C4-2B (cell line): ENCODE results near the gene LTC4S.
A peak's percentile ranks its signal among the peaks of the same experiment; 100 is the strongest.

Experiments used
- H3K27ac ChIP-seq: fragments of 450-650 bp; 2 replicates; pipeline ENCODE4 v1.5.1; 2017
- ZFX ChIP-seq: fragments of 450-650 bp; IDR thresholded peaks from 2 replicates; pipeline ENCODE4 v1.6.1; 2017
- TF ChIP-seq, protein P1 (sequence below): fragments of 450-650 bp; conservative IDR thresholded peaks from 2 replicates; pipeline ENCODE4 v1.5.1; 2017; ENCODE audit warnings: mild to moderate bottlenecking

Gene LTC4S

DNA sequence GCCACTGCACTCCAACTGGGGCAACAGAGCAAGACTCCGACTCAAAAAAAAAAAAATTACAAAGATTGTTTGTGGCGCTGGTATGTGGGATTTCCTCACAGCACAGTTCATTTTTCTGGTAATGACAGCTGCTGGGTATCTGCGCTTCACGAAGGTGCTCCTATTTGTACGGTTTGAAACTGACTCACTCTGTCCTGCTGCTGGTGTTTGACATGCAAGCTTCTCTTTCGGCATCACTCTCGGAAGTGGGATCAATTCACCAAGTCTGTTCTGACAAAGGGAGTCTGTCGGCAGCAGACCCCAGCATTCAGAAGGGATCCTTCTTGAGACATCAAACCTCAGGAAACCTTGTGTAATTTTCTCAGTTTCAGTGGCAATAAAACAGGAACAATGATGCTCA is 34.8 kb upstream of the LTC4S start:
- H3K27ac ChIP-seq: no peak overlapping the region
- TF ChIP-seq, protein P1, sequence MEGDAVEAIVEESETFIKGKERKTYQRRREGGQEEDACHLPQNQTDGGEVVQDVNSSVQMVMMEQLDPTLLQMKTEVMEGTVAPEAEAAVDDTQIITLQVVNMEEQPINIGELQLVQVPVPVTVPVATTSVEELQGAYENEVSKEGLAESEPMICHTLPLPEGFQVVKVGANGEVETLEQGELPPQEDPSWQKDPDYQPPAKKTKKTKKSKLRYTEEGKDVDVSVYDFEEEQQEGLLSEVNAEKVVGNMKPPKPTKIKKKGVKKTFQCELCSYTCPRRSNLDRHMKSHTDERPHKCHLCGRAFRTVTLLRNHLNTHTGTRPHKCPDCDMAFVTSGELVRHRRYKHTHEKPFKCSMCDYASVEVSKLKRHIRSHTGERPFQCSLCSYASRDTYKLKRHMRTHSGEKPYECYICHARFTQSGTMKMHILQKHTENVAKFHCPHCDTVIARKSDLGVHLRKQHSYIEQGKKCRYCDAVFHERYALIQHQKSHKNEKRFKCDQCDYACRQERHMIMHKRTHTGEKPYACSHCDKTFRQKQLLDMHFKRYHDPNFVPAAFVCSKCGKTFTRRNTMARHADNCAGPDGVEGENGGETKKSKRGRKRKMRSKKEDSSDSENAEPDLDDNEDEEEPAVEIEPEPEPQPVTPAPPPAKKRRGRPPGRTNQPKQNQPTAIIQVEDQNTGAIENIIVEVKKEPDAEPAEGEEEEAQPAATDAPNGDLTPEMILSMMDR: no peak
- no peak for TF ChIP-seq ZFX

GRCh38 chr5:179759581-179760551 is 33.9 kb upstream of the LTC4S start:
- TF ChIP-seq, protein P1: no peak
- no peak for TF ChIP-seq ZFX
- no peak overlapping the region for H3K27ac ChIP-seq

DNA sequence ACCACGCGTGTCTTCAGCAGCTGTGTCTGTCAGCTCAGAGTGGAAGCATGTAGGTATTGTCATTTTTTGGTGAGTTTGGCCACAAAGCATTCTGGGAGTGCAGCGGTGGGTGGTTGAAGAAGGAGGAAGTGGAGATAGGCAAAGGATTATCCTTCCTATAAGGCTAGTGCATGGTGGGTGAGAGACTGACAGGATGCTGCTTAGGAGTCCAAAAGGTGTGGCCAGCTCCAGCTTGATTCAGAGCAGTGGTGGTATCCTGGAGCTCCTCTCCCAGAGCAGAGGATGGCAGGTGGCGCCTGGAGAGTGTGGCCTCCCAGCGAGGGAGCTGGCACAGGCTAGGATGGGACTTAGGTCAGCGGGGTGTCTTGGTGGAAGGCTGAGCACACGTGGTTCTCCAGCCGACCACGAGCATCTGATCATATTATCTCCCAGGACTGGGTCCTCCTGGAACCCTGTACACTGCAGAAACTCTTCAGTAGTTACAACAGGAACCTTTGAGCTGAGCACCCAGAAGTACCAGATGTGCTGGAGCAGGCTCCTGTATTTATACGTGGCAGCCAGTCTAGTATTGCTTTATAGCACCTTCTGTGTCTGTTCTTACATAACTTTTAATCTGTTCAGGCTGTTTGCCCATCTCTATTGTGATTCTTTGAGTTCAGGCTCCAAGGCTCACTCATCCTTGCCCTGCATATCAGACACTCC is 31.6 kb upstream of the LTC4S start:
- no peak overlapping the region for H3K27ac ChIP-seq
- TF ChIP-seq, protein P1: no peak
- no peak for TF ChIP-seq ZFX

DNA sequence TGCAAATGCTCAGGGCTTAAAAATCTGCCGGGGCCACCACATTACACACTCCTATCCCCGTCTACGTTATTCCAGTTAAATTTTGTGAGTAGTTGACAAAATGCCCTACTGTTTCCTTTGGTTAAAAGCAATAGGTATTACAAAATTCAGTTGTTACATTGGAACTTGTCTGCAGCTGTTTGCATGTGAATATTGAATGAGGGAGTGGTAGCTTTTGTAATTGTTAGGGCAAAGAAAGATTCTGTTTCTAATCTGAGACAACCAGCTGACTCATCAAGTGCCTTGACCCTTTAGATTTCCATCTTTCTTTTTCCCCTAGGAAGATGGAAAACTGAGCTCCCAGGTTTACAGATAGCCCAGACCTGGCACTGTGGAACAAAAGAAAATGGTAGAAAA is 31.0 kb upstream of the LTC4S start:
- H3K27ac ChIP-seq: no peak overlapping the region
- TF ChIP-seq, protein P1: no peak
- TF ChIP-seq ZFX: no peak

DNA sequence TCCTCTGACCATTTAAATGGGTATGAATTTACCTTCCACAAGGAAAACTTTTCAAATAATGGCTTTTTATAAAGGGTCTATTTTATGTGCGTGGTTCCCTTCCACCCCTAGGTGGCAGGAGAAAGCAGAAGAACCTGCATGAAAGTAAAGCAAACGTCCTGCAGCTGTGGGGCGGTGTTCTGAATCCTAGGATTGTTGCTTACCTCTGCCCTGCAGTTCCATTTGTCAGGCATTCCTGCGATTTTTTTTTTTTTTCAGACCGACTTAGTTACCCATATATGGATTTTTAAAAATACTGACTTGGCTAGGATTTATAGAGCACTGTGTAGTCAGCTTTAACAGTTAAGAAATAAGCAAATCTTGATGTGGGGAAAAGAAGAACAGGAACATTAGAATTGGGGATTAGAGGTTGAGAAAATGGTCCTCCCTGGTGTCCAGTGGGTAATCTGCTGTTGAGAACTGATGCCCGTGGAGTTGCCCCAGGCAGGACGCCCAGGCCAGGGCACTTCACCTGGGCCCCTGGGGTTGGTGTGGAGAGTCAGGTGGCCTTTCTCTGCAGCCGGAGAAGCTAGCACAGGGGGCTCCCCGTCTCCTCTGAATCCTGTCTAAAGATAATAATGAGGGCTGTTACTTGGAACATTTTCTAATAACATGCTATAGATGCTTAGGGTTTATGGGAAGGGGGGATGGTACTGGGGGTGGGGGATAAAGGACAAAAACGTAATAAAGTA is 30.4 kb upstream of the LTC4S start:
- no peak overlapping the region for H3K27ac ChIP-seq
- TF ChIP-seq, protein P1: peak; percentile 98
- TF ChIP-seq ZFX: no peak

GRCh38 chr5:179764056-179764455 is 29.7 kb upstream of the LTC4S start:
- H3K27ac ChIP-seq: no peak overlapping the region
- TF ChIP-seq, protein P1: no peak
- TF ChIP-seq ZFX: no peak
